Gastrocnemius medialis (tissue), 4 donors: ENCODE data around the gene ARHGAP22. TPM values are rescaled to one million over a fixed set of nuclear protein-coding genes. Genes with fewer than 3 reads are reported as not detected.

Experiments used
- ATAC-seq, 2 donors: fragments of 150-250 bp; one replicate each; pipeline ENCODE4 v1.9.1; 2016
- DNase-seq, 2 donors: peaks; one replicate each; pipeline ENCODE4 v3.0.0-alpha.2; 2019
- H3K27ac ChIP-seq, 4 donors: fragments of 200-600 bp; sonication (generic); 1 replicate in 1 of 4; 2 replicates in 3 of 4; pipeline ENCODE4 v1.5.1; 2016 to 2018; ENCODE audit warnings: mild to moderate bottlenecking in 2 of 4, moderate library complexity in 1 of 4
- H3K27me3 ChIP-seq, 3 donors: fragments of 200-600 bp; sonication (generic) in 2 of 3; 1 replicate in 1 of 3; 2 replicates in 2 of 3; pipeline versions ENCODE4 v1.5.1 to v1.6.0; 2016 to 2019; ENCODE audit warnings: mild to moderate bottlenecking in 1 of 3, moderate library complexity in 1 of 3
- H3K36me3 ChIP-seq, 2 donors: fragments of 200-600 bp; sonication (generic) in 1 of 2; one replicate each; pipeline ENCODE4 v1.5.1; 2017 to 2018
- H3K4me1 ChIP-seq, 2 donors: fragments of 200-600 bp; sonication (generic) in 1 of 2; one replicate each; pipeline ENCODE4 v1.5.1; 2016 to 2017; ENCODE audit warnings: mild to moderate bottlenecking in 2 of 2
- H3K4me3 ChIP-seq, 4 donors: fragments of 200-600 bp; sonication (generic) in 3 of 4; 1 replicate in 1 of 4; 2 replicates in 3 of 4; pipeline ENCODE4 v1.5.1; 2016 to 2019; ENCODE audit warnings: mild to moderate bottlenecking in 2 of 4
- H3K9me3 ChIP-seq, 3 donors: fragments of 200-600 bp; sonication (generic) in 2 of 3; 1 replicate in 1 of 3; 2 replicates in 2 of 3; pipeline ENCODE4 v1.5.1; 2016 to 2019
- POLR2A ChIP-seq, 2 donors: fragments of 450-650 bp; IDR thresholded peaks; one replicate each; pipeline ENCODE4 v1.6.1; 2017; ENCODE audit warnings: antibody characterized with exemption in 2 of 2, mild to moderate bottlenecking in 2 of 2, moderate library complexity in 2 of 2
- in situ Hi-C, 4 donors: fragments of 200-750 bp; cut with MboI; loops; one replicate each; pipeline versions ENCODE4 v1.15.0 to v1.8.0; 2017; ENCODE audit warnings: low sequenced_read_pairs in 4 of 4
- intact Hi-C: fragments of 100-400 bp; cut with DNase I; formaldehyde crosslinking; loops from one replicate; pipeline ENCODE4 v1.15.1; 2023; ENCODE audit warnings: low total_unique reads
- total RNA-seq, 4 donors: library from RNA; depleted of rRNA; stranded (reverse); fragments of >200 nt; gene quantifications; one replicate each; pipeline versions ENCODE4 v1.1.0 to v1.2.3, GENCODE V29; 2016
- TF ChIP-seq, protein P1 (sequence below), 5 experiments: fragments of 450-650 bp in 3 of 5; fragments of 200-600 bp in 2 of 5; sonication (generic) in 2 of 5; IDR thresholded peaks in 4 of 5; conservative IDR thresholded peaks in 1 of 5; 1 replicate in 4 of 5; 2 replicates in 1 of 5; pipeline ENCODE4 v1.5.1; 2016 to 2019; ENCODE audit warnings: antibody characterized with exemption in 5 of 5, mild to moderate bottlenecking in 3 of 5, moderate library complexity in 3 of 5

The ARHGAP22 gene
- total RNA-seq, 4 donors from 2014 or later: 0.69 to 0.92 (median 0.72) TPM; not detected in 1

DNA sequence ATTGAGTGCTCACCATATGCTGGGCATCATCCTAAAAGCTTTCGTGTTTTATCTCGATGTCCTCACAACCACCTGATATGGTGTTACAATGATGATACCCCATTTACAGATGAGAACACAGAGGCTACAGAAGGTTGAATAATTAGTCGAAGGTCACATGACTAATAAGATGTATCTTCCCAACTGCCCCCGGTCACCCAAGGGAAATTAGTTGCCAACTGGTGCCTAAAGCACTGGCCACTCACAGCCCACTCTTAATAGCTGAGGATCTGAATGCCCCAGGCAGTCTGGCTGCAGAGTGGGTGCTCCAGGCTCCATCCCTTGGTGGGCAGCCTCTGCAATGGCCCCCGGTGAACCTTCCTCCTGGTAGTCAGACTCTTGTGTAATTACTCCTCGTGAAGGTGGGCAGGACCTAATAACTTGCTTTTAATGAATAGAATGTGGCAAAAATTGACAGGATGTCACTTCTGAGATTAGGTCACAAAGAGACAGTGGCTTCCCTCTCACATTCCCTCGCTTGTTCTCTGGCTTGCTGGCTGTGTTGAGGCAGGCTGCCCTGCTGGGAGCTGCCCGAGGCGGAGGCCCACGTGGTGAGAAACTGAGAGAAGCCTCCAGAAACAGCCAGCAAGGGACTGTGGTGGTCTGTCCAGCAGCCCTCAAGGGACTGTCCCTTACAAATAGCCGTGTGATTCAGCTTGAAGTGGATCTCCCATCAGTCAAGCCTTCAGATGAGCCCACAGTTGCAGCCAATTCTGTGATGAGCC lies 109.4 kb downstream of the ARHGAP22 start:
- peaks cover 0 to 2% (median 0%) of the 10 kb centered on the region in 3 donors for H3K27me3 ChIP-seq
- intact Hi-C loops: no loop called here
- no peak for ATAC-seq
- TF ChIP-seq POLR2A (IDR thresholded peaks at IDR 0.05): no peak
- TF ChIP-seq, protein P1, sequence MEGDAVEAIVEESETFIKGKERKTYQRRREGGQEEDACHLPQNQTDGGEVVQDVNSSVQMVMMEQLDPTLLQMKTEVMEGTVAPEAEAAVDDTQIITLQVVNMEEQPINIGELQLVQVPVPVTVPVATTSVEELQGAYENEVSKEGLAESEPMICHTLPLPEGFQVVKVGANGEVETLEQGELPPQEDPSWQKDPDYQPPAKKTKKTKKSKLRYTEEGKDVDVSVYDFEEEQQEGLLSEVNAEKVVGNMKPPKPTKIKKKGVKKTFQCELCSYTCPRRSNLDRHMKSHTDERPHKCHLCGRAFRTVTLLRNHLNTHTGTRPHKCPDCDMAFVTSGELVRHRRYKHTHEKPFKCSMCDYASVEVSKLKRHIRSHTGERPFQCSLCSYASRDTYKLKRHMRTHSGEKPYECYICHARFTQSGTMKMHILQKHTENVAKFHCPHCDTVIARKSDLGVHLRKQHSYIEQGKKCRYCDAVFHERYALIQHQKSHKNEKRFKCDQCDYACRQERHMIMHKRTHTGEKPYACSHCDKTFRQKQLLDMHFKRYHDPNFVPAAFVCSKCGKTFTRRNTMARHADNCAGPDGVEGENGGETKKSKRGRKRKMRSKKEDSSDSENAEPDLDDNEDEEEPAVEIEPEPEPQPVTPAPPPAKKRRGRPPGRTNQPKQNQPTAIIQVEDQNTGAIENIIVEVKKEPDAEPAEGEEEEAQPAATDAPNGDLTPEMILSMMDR (IDR thresholded peaks at IDR 0.05 in 4 of 5, conservative IDR thresholded peaks at IDR 0.05 in 1 of 5): no peak
- H3K36me3 ChIP-seq: no peaks in the 10 kb centered on the region
- no peak for DNase-seq
- no peaks in the 10 kb centered on the region for H3K4me1 ChIP-seq
- in situ Hi-C loops: no loop called here
- H3K27ac ChIP-seq: no peak overlapping the region
- no peaks in the 10 kb centered on the region for H3K9me3 ChIP-seq
- no peak overlapping the region for H3K4me3 ChIP-seq

DNA sequence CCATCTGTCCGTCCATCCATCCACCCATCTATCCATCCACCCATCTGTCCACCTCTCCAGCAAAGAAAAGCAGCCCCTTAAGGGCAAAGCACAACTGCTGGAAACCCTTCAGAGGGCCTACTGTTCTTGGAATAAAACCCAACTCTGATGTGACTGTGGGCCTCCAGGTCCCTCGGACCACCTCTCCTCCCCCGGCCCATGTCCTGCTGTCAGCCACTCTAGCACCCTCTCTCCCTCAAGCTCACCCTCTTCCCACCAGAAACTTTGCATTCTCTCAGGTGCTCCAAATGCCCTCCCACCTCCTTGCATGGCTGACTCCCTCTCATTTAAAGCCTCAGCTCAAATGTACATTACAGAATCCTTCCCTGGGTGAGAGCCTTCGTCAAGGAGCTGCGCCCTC lies 110.3 kb downstream of the ARHGAP22 start:
- ATAC-seq (no peak), DNase-seq (no peak)
- no peak for TF ChIP-seq POLR2A (IDR thresholded peaks at IDR 0.05)
- TF ChIP-seq, protein P1 (IDR thresholded peaks at IDR 0.05 in 4 of 5, conservative IDR thresholded peaks at IDR 0.05 in 1 of 5): no peak
- Histone ChIP-seq H3K9me3 (no peaks in the 10 kb centered on the region), H3K27me3 (peaks cover 0 to 2% (median 0%) of the 10 kb centered on the region in 3 donors), H3K4me1 (no peaks in the 10 kb centered on the region), H3K36me3 (no peaks in the 10 kb centered on the region), H3K27ac (no peak overlapping the region), H3K4me3 (no peak overlapping the region)
- intact Hi-C loops: no loop called here
- in situ Hi-C loops: no loop called here

DNA sequence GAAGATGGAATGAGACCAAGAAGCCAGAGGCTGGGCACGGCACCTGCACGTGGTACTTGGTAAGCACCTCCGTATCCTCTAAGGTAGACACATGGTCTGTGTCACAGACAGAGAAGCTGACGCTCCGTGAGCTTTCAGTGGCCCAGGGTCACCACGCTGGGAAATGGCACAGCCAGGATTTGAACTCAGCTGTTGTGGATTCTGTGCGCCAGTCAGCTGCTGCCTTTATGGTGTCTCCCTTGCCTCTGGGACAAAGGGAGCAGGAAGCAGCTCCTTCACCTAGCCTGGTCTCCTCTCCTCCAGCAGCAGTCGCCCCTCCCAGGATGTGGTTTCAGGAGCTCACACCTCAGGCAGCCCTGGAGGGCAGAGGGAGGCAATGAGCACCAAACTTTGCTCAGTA lies 110.8 kb downstream of the ARHGAP22 start:
- peaks cover 0 to 2% (median 0%) of the 10 kb centered on the region in 3 donors for H3K27me3 ChIP-seq
- no peaks in the 10 kb centered on the region for H3K9me3 ChIP-seq
- in situ Hi-C loops (no loop called here), intact Hi-C loops (no loop called here)
- H3K4me3 ChIP-seq: no peak overlapping the region
- H3K4me1 ChIP-seq: no peaks in the 10 kb centered on the region
- H3K27ac ChIP-seq: no peak overlapping the region
- no peak for DNase-seq
- TF ChIP-seq POLR2A (IDR thresholded peaks at IDR 0.05): no peak
- TF ChIP-seq, protein P1 (IDR thresholded peaks at IDR 0.05 in 4 of 5, conservative IDR thresholded peaks at IDR 0.05 in 1 of 5): no peak
- no peak for ATAC-seq
- H3K36me3 ChIP-seq: no peaks in the 10 kb centered on the region

DNA sequence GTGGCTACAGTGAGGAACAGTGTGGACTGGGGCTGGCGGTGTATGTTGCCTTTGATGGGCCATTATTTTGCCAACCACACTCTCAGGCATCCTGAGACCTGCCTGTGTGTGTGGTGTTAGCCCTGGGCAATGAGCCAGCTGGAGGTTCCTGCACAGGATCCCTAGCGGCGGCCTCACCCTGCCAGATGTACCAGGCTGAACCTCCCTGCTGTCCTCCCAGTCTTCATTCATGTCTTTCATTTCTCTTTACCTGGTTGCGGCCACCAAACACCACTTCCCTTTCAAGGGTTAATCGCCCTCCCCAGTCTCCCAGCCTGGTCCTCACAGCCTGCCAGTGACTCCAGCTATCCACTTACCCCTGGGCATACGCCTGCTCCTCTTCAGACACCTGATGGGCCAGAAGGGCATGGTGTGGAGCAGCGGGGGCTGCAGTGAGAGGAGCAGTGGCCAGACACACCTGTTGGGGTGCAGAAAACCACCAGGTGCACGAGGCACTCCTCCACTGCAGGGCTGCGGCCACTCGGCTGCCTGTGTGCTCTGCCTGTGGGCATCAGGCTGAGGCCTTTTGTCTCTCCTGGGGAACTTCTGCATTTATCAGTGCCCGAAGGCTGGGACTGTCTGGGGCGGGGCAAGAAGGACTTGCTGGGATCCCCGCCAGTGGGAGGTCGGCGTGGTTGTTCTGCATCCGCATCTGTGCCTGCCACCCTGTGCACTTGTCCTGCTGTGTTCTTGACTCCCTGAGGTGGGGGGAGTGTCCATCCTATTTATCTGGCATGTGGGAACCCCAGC lies 111.6 kb downstream of the ARHGAP22 start:
- peak in 1 of 2 donors; percentile 14 for DNase-seq
- Histone ChIP-seq H3K36me3 (no peaks in the 10 kb centered on the region), H3K4me3 (no peak overlapping the region), H3K4me1 (no peaks in the 10 kb centered on the region), H3K27ac (no peak overlapping the region), H3K9me3 (no peaks in the 10 kb centered on the region), H3K27me3 (peaks cover 0 to 2% (median 0%) of the 10 kb centered on the region in 3 donors)
- intact Hi-C loops: no loop called here
- TF ChIP-seq, protein P1 (IDR thresholded peaks at IDR 0.05 in 4 of 5, conservative IDR thresholded peaks at IDR 0.05 in 1 of 5): no peak
- no peak for TF ChIP-seq POLR2A (IDR thresholded peaks at IDR 0.05)
- in situ Hi-C loops: no loop called here
- no peak for ATAC-seq
